HepG2 (cell line): Measurements from ENCODE around the gene TIAM2. TPM values are rescaled to one million over a fixed set of nuclear protein-coding genes. Genes with fewer than 3 reads are reported as not detected.

Experiments used
- CEBPZ ChIP-seq: IDR thresholded peaks from 2 replicates; pipeline ENCODE4 v1.6.1; 2012; ENCODE audit warnings: low read length, improper control_type of control experiment
- GZF1 ChIP-seq: sonication (generic); formaldehyde crosslinking; IDR thresholded peaks from 2 replicates; pipeline ENCODE4 v1.5.1; 2020; ENCODE audit warnings: mild to moderate bottlenecking, missing genetic modification reagents
- HES4 ChIP-seq: sonication (generic); formaldehyde crosslinking; IDR thresholded peaks from 2 replicates; pipeline ENCODE4 v1.9.0; 2021; ENCODE audit warnings: mild to moderate bottlenecking, missing genetic modification reagents, borderline replicate concordance
- HNF4A ChIP-seq: sonication (generic); formaldehyde crosslinking; IDR thresholded peaks from 2 replicates; pipeline ENCODE4 v1.4.0; 2020; ENCODE audit warnings: missing genetic modification reagents
- PHB2 ChIP-seq: fragments of 450-650 bp; IDR thresholded peaks from 2 replicates; pipeline ENCODE4 v1.6.1; 2018; ENCODE audit not compliant: partially characterized antibody
- XRCC5 ChIP-seq: fragments of 200-400 bp; formaldehyde crosslinking; optimal IDR thresholded peaks from 2 replicates; pipeline ENCODE3; 2017; ENCODE audit warnings: mild to moderate bottlenecking, low read length
- ZNF143 ChIP-seq: sonication (generic); formaldehyde crosslinking; IDR thresholded peaks from 2 replicates; pipeline ENCODE4 v1.4.0; 2020; ENCODE audit warnings: missing genetic modification reagents
- ZNF275 ChIP-seq: sonication (generic); formaldehyde crosslinking; IDR thresholded peaks from 2 replicates; pipeline ENCODE4 v1.8.0; 2022; ENCODE audit warnings: missing genetic modification reagents, mild to moderate bottlenecking, inconsistent platforms, borderline replicate concordance
- ZNF335 ChIP-seq: sonication (generic); formaldehyde crosslinking; IDR thresholded peaks from 2 replicates; pipeline ENCODE4 v1.4.0; 2020; ENCODE audit warnings: missing genetic modification reagents
- ZNF382 ChIP-seq: sonication (generic); formaldehyde crosslinking; IDR thresholded peaks from 2 replicates; pipeline ENCODE4 v1.5.0; 2020; ENCODE audit warnings: missing genetic modification reagents, mild to moderate bottlenecking, borderline replicate concordance
- ZNF552 ChIP-seq: sonication (generic); formaldehyde crosslinking; IDR thresholded peaks from 2 replicates; pipeline ENCODE4 v1.9.0; 2022; ENCODE audit warnings: missing genetic modification reagents, mild to moderate bottlenecking, borderline replicate concordance
- ZNF598 ChIP-seq: sonication (generic); formaldehyde crosslinking; IDR thresholded peaks from 2 replicates; pipeline ENCODE4 v1.5.1; 2020; ENCODE audit warnings: mild to moderate bottlenecking, missing genetic modification reagents, borderline replicate concordance
- ZNF713 ChIP-seq: sonication (generic); formaldehyde crosslinking; IDR thresholded peaks from 2 replicates; pipeline ENCODE4 v1.4.0; 2020; ENCODE audit warnings: mild to moderate bottlenecking, missing genetic modification reagents
- ZNF792 ChIP-seq: IDR thresholded peaks from 2 replicates; pipeline ENCODE4 v1.6.1; 2016
- ZNF83 ChIP-seq: sonication (generic); formaldehyde crosslinking; IDR thresholded peaks from 2 replicates; pipeline ENCODE4 v1.4.0; 2020; ENCODE audit warnings: missing genetic modification reagents, mild to moderate bottlenecking, borderline replicate concordance
- ZZZ3 ChIP-seq: sonication (generic); formaldehyde crosslinking; IDR thresholded peaks from 2 replicates; pipeline ENCODE4 v1.4.0; 2020; ENCODE audit warnings: missing genetic modification reagents, mild to moderate bottlenecking, borderline replicate concordance
- polyA plus RNA-seq, 8 experiments: library from polyadenylated mRNA; depleted of rRNA in 3 of 8; stranded (reverse) in 7 of 8; unstranded in 1 of 8; fragments of >200 nt; fragmentation: Illumina TruSeq in 4 of 8; extraction: Trizol in 4 of 8; gene quantifications; 2 replicates each; pipeline versions ENCODE4 v1.2.1 to v1.2.3, GENCODE V29; 2011 to 2016; ENCODE audit warnings: low read depth in 4 of 8, missing spikeins in 1 of 8, mixed read lengths in 1 of 8; ENCODE audit not compliant: insufficient read depth in 1 of 8
- total RNA-seq, 5 experiments: library from RNA; depleted of rRNA; stranded (reverse); fragments of >200 nt; fragmentation: Illumina TruSeq; extraction: Trizol; gene quantifications; 2 replicates each; pipeline ENCODE4 v1.2.3, GENCODE V29; 2016; ENCODE audit warnings: low read depth in 1 of 5
- TF ChIP-seq, protein P1 (sequence below): sonication (generic); formaldehyde crosslinking; IDR thresholded peaks from 2 replicates; pipeline ENCODE4 v1.5.1; 2020; ENCODE audit warnings: missing genetic modification reagents, mild to moderate bottlenecking, borderline replicate concordance
- TF ChIP-seq, protein P2 (sequence below): sonication (generic); formaldehyde crosslinking; IDR thresholded peaks from 2 replicates; pipeline ENCODE4 v1.8.1; 2023; ENCODE audit warnings: mild to moderate bottlenecking, moderate library complexity, missing genetic modification reagents
- TF ChIP-seq, protein P3 (sequence below): sonication (generic); formaldehyde crosslinking; IDR thresholded peaks from 2 replicates; pipeline ENCODE4 v1.5.1; 2020; ENCODE audit warnings: missing genetic modification reagents, mild to moderate bottlenecking, borderline replicate concordance

The TIAM2 gene
- total and polyA plus RNA-seq, 2 of the 13 experiments (the other 11 are each of a cell fraction or from before 2014, with no cell fraction given), result 4.1 to 4.5 TPM

GRCh38 chr6:155123520-155123919 lies 128.4 kb downstream of the TIAM2 start (continued):
- TF ChIP-seq, protein P1, sequence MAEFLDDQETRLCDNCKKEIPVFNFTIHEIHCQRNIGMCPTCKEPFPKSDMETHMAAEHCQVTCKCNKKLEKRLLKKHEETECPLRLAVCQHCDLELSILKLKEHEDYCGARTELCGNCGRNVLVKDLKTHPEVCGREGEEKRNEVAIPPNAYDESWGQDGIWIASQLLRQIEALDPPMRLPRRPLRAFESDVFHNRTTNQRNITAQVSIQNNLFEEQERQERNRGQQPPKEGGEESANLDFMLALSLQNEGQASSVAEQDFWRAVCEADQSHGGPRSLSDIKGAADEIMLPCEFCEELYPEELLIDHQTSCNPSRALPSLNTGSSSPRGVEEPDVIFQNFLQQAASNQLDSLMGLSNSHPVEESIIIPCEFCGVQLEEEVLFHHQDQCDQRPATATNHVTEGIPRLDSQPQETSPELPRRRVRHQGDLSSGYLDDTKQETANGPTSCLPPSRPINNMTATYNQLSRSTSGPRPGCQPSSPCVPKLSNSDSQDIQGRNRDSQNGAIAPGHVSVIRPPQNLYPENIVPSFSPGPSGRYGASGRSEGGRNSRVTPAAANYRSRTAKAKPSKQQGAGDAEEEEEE (CRISPR knock-in tag), result no peak
- TF ChIP-seq ZNF275 (CRISPR knock-in tag) (no peak), ZNF83 (CRISPR knock-in tag) (no peak), ZNF382 (CRISPR knock-in tag) (no peak), PHB2 (no peak), XRCC5 (peak; percentile 58), GZF1 (no peak), ZZZ3 (CRISPR knock-in tag) (no peak), ZNF143 (no peak), ZNF713 (CRISPR knock-in tag) (no peak), HNF4A (CRISPR knock-in tag) (0 out of 2 replicates have a peak, but pooled peaks have one; percentile 33), CEBPZ (no peak), ZNF335 (CRISPR knock-in tag) (no peak), ZNF552 (no peak), ZNF792 (CRISPR knock-in tag) (no peak), ZNF598 (CRISPR knock-in tag) (peak; percentile 32; the same call in 1 of the 2 replicates), HES4 (CRISPR knock-in tag) (no peak)
- TF ChIP-seq, protein P2, sequence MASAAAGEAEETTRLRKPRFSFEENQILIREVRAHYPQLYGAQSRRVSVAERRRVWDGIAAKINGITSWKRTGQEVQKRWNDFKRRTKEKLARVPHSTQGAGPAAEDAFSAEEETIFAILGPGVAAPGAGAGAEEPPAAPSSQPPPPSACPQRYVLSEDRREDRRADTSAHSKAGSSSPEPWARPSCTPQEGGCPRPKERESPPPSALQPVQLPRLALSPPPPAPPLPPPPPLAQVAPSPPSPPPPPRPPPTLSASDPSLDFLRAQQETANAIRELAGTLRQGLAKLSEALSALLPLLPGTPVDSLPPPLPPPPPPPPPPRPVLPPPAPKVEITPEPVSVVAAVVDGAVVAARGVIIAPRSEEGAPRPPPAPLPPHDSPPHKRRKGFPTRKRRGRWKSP (CRISPR knock-in tag), result no peak
- TF ChIP-seq, protein P3, sequence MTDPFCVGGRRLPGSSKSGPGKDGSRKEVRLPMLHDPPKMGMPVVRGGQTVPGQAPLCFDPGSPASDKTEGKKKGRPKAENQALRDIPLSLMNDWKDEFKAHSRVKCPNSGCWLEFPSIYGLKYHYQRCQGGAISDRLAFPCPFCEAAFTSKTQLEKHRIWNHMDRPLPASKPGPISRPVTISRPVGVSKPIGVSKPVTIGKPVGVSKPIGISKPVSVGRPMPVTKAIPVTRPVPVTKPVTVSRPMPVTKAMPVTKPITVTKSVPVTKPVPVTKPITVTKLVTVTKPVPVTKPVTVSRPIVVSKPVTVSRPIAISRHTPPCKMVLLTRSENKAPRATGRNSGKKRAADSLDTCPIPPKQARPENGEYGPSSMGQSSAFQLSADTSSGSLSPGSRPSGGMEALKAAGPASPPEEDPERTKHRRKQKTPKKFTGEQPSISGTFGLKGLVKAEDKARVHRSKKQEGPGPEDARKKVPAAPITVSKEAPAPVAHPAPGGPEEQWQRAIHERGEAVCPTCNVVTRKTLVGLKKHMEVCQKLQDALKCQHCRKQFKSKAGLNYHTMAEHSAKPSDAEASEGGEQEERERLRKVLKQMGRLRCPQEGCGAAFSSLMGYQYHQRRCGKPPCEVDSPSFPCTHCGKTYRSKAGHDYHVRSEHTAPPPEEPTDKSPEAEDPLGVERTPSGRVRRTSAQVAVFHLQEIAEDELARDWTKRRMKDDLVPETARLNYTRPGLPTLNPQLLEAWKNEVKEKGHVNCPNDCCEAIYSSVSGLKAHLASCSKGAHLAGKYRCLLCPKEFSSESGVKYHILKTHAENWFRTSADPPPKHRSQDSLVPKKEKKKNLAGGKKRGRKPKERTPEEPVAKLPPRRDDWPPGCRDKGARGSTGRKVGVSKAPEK (CRISPR knock-in tag), result no peak
